GM20000 (cell line): Measurements from ENCODE around the gene KCNH4.
"Not testable (repeated sequence)": the region's sequence is repeated elsewhere in the genome, so short reads cannot be mapped to it uniquely, and the experiment has no call there.

ENCODE experiments used
- DNase-seq: peaks from one replicate; pipeline ENCODE4 v3.0.0; 2012; ENCODE audit warnings: low spot score
- CTCF ChIP-seq: IDR thresholded peaks from 2 replicates; pipeline ENCODE4 v1.5.1; 2012; ENCODE audit warnings: mild to moderate bottlenecking, control low read depth; ENCODE audit errors: extremely low read depth, missing control alignments

The KCNH4 gene

GRCh38 chr17:42159796-42160530 lies 21.0 kb downstream of the KCNH4 start:
- DNase-seq: no peak
- TF ChIP-seq CTCF: no peak

- no peak for TF ChIP-seq CTCF
- no peak for DNase-seq
Observed at GRCh38 chr17:42155614-42156045, 25.3 kb downstream of the KCNH4 start.

DNA sequence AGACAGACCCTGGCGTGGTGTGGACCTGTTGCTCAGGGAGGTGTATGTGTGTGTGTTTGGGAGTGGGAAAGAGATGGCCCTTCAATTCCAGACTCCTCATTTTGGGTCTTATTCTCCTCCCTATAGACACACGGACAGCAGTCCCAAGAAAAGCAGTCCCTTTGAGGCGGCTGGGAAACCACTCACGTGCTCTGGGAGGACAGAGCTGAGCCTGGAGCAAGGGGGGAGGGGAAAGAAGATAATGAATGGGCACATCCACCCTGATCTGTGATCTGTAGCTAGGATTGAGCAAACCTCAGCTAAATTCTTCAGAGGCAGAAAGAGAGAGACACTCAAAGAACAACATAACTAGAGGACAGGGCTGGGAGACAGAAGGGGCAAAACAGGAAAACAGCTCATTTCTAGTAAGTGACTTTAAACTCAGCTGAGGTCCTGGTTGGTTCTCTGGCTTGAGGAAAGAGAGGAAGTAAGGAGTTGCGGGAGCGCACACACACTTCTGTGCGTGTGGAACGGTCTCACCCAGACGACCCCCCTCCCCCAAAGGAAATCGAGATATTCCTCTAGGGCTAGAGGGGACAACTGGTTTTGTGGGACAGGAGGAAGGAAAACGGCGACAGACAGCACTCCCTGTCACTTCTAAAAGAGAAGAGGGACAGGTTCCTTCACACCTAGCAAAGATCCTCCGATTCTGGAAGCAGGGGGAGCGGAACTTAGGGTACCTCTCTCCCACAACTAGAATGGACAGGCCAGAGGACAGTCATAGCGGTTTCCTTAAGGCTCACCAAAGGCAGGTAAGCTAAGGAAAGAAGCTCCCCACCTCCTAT lies 26.8 kb downstream of the KCNH4 start:
- no peak for DNase-seq
- no peak for TF ChIP-seq CTCF

DNA sequence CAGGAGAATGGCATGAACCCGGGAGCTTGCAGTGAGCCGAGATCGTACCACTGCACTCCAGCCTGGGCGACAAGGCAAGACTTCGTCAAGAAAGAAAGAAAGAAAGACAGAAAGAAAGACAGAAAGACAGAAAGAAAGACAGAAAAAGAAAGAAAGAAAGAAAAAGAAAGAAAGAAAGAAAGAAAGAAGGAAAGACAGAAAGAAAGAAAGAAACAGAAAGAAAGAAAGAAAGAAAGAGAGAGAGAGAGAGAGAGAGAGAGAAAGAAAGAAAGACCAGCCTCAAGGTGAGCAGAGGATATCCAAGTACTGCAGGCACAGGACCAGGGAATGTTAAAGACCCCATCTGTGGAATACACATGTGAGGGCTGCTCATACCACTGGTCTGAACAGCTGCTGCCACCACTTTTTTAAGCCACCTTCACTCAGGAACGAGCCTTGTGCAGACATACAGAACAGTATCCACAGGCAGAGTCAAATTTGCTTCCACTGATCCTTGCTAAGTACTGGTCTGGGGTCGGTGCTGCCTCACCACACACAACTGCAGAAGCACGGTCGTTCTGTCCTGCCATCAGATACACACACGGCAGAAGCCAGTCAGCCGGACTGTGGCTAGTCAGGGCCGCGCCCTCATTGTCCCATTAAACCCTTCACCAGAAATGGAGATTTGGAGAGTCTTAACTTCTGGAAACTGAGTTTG lies 33.9 kb downstream of the KCNH4 start:
- TF ChIP-seq CTCF: no peak
- DNase-seq: no peak

DNA sequence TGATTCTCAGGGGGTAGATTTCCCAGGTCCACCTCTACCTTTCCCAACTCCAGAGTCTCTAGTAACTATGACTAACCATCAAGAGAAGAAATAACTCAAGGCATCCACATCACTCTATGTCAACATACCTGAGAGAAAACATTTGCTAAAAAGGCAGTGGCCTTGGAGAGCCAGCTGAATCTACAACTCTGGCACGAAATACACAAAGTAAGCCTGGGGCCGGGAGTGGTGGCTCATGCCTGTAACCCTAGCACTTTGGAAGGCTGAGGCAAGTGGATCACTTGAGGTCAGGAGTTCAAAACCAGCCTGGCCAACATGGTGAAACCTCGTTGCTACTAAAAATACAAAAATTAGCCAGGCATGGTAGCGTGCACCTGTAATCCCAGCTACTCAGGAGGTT lies 37.8 kb downstream of the KCNH4 start:
- not testable (repeated sequence) for DNase-seq

GRCh38 chr17:42142371-42142896 lies 38.5 kb downstream of the KCNH4 start:
- no peak for TF ChIP-seq CTCF
- DNase-seq: no peak

- TF ChIP-seq CTCF: no peak
- no peak for DNase-seq
Observed at GRCh38 chr17:42141382-42141781, 39.6 kb downstream of the KCNH4 start.

DNA sequence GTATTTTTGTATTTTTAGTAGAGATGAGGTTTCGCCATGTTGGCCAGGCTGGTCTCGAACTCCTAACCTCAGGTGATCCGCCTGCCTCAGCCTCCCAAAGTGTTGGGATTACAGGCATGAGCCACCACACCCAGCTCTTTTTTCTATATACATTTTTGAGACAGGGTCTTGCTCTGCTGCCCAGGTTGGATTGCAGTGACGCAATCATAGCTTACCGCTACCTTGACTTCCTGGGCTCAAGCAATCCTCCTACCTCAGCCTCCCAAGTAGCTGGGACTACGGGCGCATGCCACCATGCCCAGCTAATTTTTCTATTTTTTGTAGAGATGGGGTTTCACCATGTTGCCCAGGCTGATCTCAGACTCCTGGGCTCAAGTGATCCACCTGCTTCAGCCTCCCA lies 40.3 kb downstream of the KCNH4 start:
- DNase-seq: not testable (repeated sequence)
